Measurements from ENCODE around the gene ADAM8.

DNA sequence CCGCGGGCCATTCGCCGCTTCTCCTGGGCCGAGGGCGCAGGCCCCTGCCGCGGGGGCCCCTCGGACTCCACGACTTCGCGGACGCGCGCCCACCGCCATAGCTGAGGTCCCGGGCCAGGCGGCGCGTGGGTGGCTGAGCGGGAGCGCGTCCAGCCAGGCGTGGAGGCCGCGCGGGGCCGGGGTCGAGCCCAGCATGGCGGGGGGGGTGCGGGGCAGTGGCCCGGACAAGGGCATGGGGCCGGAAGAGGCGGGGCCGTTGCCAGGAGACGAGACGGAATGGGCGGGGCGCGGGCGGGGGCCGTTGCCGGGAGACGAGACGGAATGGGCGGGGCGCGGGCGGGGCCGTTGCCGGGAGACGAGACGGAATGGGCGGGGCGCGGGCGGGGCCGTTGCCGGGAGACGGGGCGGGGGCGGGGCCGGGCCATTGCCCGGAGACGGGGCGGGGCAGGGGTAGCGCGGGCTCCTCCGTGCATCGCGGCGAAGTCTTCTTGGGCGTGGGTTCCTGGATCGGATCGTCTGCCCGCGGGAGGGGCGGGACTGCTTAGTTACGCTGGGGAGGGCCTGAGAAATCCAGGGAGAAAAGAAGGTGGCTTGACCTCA lies 14.8 kb downstream of the ADAM8 start:
- TF ChIP-seq, protein P1, sequence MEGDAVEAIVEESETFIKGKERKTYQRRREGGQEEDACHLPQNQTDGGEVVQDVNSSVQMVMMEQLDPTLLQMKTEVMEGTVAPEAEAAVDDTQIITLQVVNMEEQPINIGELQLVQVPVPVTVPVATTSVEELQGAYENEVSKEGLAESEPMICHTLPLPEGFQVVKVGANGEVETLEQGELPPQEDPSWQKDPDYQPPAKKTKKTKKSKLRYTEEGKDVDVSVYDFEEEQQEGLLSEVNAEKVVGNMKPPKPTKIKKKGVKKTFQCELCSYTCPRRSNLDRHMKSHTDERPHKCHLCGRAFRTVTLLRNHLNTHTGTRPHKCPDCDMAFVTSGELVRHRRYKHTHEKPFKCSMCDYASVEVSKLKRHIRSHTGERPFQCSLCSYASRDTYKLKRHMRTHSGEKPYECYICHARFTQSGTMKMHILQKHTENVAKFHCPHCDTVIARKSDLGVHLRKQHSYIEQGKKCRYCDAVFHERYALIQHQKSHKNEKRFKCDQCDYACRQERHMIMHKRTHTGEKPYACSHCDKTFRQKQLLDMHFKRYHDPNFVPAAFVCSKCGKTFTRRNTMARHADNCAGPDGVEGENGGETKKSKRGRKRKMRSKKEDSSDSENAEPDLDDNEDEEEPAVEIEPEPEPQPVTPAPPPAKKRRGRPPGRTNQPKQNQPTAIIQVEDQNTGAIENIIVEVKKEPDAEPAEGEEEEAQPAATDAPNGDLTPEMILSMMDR (IDR thresholded peaks at IDR 0.05; ENCODE audit: poor library complexity, severe bottlenecking), result no peak
- no peak for TF ChIP-seq SMC3 (conservative IDR thresholded peaks at IDR 0.05; ENCODE audit: poor library complexity)
- TF ChIP-seq EP300 (conservative IDR thresholded peaks at IDR 0.05; ENCODE audit: poor library complexity, severe bottlenecking), result no peak
- TF ChIP-seq MXI1 (conservative IDR thresholded peaks at IDR 0.05; ENCODE audit: poor library complexity, severe bottlenecking), result no peak
